IMR-90 (cell line): Measurements from ENCODE around the gene PDE4B. TPM values are rescaled to one million over a fixed set of nuclear protein-coding genes. Genes with fewer than 3 reads are reported as not detected.

Source experiments
- ATAC-seq: fragments of 200-7000 bp; cut with Tn5 transposase; 2 replicates; pipeline ENCODE4 v1.9.1; 2020; ENCODE audit warnings: low read depth, mild to moderate bottlenecking, moderate library complexity
- BruUV-seq: library from RNA; stranded (reverse); fragments of 400-500 nt; replicated peaks from 2 replicates; lab custom pipeline; 2021; lab: Mats Ljungman, UMichigan
- CTCF ChIA-PET: fragments of 300-600 bp; formaldehyde crosslinking; extraction: SDS; loops from one replicate; lab custom pipeline; 2021; ENCODE audit warnings: antibody characterized with exemption; lab: Yijun Ruan, JAX
- POLR2A ChIA-PET: fragments of 300-600 bp; sonication (Branson Sonifier 250); formaldehyde crosslinking; loops from one replicate; lab custom pipeline; 2022; ENCODE audit warnings: antibody characterized with exemption; ENCODE audit not compliant: unreplicated experiment; lab: Charles Lee
- DNase-seq: peaks from one replicate; pipeline ENCODE4 v3.0.0; 2013
- H2AFZ ChIP-seq: replicated peaks from 2 replicates; pipeline ENCODE3; 2013; ENCODE audit warnings: low read length, mild to moderate bottlenecking; ENCODE audit not compliant: poor library complexity
- H2AK5ac ChIP-seq: 2 replicates; pipeline ENCODE4 v1.6.1; 2013; ENCODE audit warnings: low read depth, low read length, inconsistent platforms
- H2AK9ac ChIP-seq: replicated peaks from 2 replicates; pipeline ENCODE3; 2013; ENCODE audit warnings: mild to moderate bottlenecking, low read depth, low read length, moderate library complexity; ENCODE audit not compliant: poor library complexity
- H2BK120ac ChIP-seq: 2 replicates; pipeline ENCODE4 v1.6.1; 2013; ENCODE audit warnings: low read depth, low read length, inconsistent platforms
- H2BK15ac ChIP-seq: 3 replicates; pipeline ENCODE4 v1.6.1; 2013; ENCODE audit warnings: low read depth, low read length, inconsistent platforms
- H2BK20ac ChIP-seq: 2 replicates; pipeline ENCODE4 v1.6.1; 2013; ENCODE audit warnings: low read depth, mild to moderate bottlenecking, inconsistent platforms, low read length, moderate library complexity
- H2BK5ac ChIP-seq: 2 replicates; pipeline ENCODE4 v1.6.1; 2013; ENCODE audit warnings: mild to moderate bottlenecking, low read depth, low read length, inconsistent platforms; ENCODE audit not compliant: poor library complexity, severe bottlenecking
- H3K14ac ChIP-seq: replicated peaks from 2 replicates; pipeline ENCODE4 v1.6.1; 2013; ENCODE audit warnings: low read depth, low read length, inconsistent platforms
- H3K18ac ChIP-seq: 2 replicates; pipeline ENCODE4 v1.6.1; 2013; ENCODE audit warnings: low read depth, low read length, control low read depth
- H3K23ac ChIP-seq: 2 replicates; pipeline ENCODE4 v1.6.1; 2013; ENCODE audit warnings: low read depth, low read length, inconsistent platforms
- H3K27ac ChIP-seq: 2 replicates; pipeline ENCODE4 v1.5.1; 2013; ENCODE audit warnings: mild to moderate bottlenecking, control low read depth, low read length; ENCODE audit not compliant: insufficient read depth
- H3K27me3 ChIP-seq: 2 replicates; pipeline ENCODE4 v1.6.1; 2013; ENCODE audit warnings: low read length; ENCODE audit not compliant: control insufficient read depth, insufficient read depth
- H3K36me3 ChIP-seq: 2 replicates; pipeline ENCODE4 v1.6.1; 2013; ENCODE audit warnings: low read length, mixed read lengths; ENCODE audit not compliant: control insufficient read depth, insufficient read depth
- H3K4ac ChIP-seq: 2 replicates; pipeline ENCODE4 v1.6.1; 2013; ENCODE audit warnings: low read depth, low read length, inconsistent platforms
- H3K4me1 ChIP-seq: 2 replicates; pipeline ENCODE4 v1.6.1; 2013; ENCODE audit warnings: low read length, mixed read lengths; ENCODE audit not compliant: control insufficient read depth, insufficient read depth
- H3K4me2 ChIP-seq: 2 replicates; pipeline ENCODE4 v1.6.1; 2013; ENCODE audit warnings: low read depth, mild to moderate bottlenecking, control low read depth, low read length, moderate library complexity
- H3K4me3 ChIP-seq: 2 replicates; pipeline ENCODE4 v1.5.1; 2013; ENCODE audit warnings: low read depth, mild to moderate bottlenecking, control low read depth, low read length, moderate library complexity; ENCODE audit not compliant: insufficient read depth
- H3K56ac ChIP-seq: 2 replicates; pipeline ENCODE4 v1.6.1; 2013; ENCODE audit warnings: low read length, inconsistent platforms; ENCODE audit not compliant: insufficient read depth; ENCODE audit errors: extremely low read depth
- H3K79me1 ChIP-seq, 2 experiments: 2 replicates each; pipeline ENCODE4 v1.6.1; 2013; ENCODE audit warnings: low read length in 2 of 2, inconsistent platforms in 1 of 2, low read depth in 1 of 2
- H3K9ac ChIP-seq: 2 replicates; pipeline ENCODE4 v1.6.1; 2013; ENCODE audit warnings: low read depth, low read length, control low read depth
- H3K9me1 ChIP-seq: 2 replicates; pipeline ENCODE4 v1.6.1; 2013; ENCODE audit warnings: low read length, inconsistent platforms; ENCODE audit not compliant: insufficient read depth
- H3K9me3 ChIP-seq: 2 replicates; pipeline ENCODE4 v1.6.1; 2013; ENCODE audit warnings: low read length; ENCODE audit not compliant: control insufficient read depth, insufficient read depth
- H4K20me1 ChIP-seq: 2 replicates; pipeline ENCODE4 v1.6.1; 2013; ENCODE audit warnings: low read length, inconsistent platforms; ENCODE audit not compliant: insufficient read depth
- H4K5ac ChIP-seq: 2 replicates; pipeline ENCODE4 v1.6.1; 2013; ENCODE audit warnings: mild to moderate bottlenecking, low read depth, low read length, control low read depth
- H4K8ac ChIP-seq, 2 experiments: 2 replicates each; pipeline ENCODE4 v1.6.1; 2013; ENCODE audit warnings: low read depth in 2 of 2, low read length in 2 of 2, control low read depth in 1 of 2, inconsistent platforms in 1 of 2
- H4K91ac ChIP-seq: 2 replicates; pipeline ENCODE4 v1.6.1; 2013; ENCODE audit warnings: low read depth, low read length, inconsistent platforms; ENCODE audit not compliant: insufficient read depth
- CEBPB ChIP-seq: IDR thresholded peaks from 2 replicates; pipeline ENCODE4 v1.6.1; 2012; ENCODE audit warnings: low read depth, low read length, improper control_type of control experiment
- NFE2L2 ChIP-seq: fragments of 150-350 bp; IDR thresholded peaks from 2 replicates; pipeline ENCODE4 v1.6.1; 2016; ENCODE audit warnings: low read depth, mild to moderate bottlenecking, low read length
- RAD21 ChIP-seq: IDR thresholded peaks from 2 replicates; pipeline ENCODE4 v1.6.1; 2012; ENCODE audit warnings: low read length, improper control_type of control experiment
- RCOR1 ChIP-seq: IDR thresholded peaks from 2 replicates; pipeline ENCODE4 v1.6.1; 2012; ENCODE audit warnings: mild to moderate bottlenecking, low read length, improper control_type of control experiment; ENCODE audit not compliant: insufficient replicate concordance
- WGBS, 2 experiments: methylation state at CpG; one replicate each; pipeline versions ENCODE4 v1.1.5 to v1.1.7; 2013; ENCODE audit warnings: missing lambda C conversion rate in 2 of 2; ENCODE audit not compliant: insufficient read length in 1 of 2; ENCODE audit errors: extremely low coverage in 2 of 2; 5-methylcytosine and 5-hydroxymethylcytosine counted together
- dilution Hi-C: fragments of 300-500 bp; cut with HindIII; formaldehyde crosslinking; loops from one replicate; pipeline ENCODE4 v1.14.3; 2018; ENCODE audit warnings: low sequenced_read_pairs; ENCODE audit not compliant: unreplicated experiment
- in situ Hi-C: fragments of 300-500 bp; cut with MboI; formaldehyde crosslinking; loops from 3 replicates; pipeline ENCODE4 v1.14.3; 2019; ENCODE audit warnings: low sequenced_read_pairs, inconsistent platforms, mixed read lengths
- intact Hi-C: fragments of 100-400 bp; cut with micrococcal nuclease; formaldehyde crosslinking; loops from 2 replicates; pipeline ENCODE4 v1.10.0; 2022
- polyA plus RNA-seq, 3 experiments: library from polyadenylated mRNA; depleted of rRNA; stranded (reverse); fragments of >200 nt; gene quantifications; 2 replicates each; pipeline ENCODE4 v1.2.3, GENCODE V29; 2012; ENCODE audit warnings: low replicate concordance in 1 of 3
- total RNA-seq: library from RNA; depleted of rRNA; stranded (reverse); fragments of >200 nt; gene quantifications from 2 replicates; pipeline ENCODE4 v1.2.3, GENCODE V29; 2012

Gene PDE4B
- total and polyA plus RNA-seq, 2 of the 4 experiments (the other 2 are of a cell fraction), result 5.8 to 21.3 TPM

GRCh38 chr1:66381621-66382275, 589.1 kb downstream of the PDE4B start:
- Histone ChIP-seq H3K23ac (no peak overlapping the region), H2BK20ac (no peak overlapping the region), H3K14ac (no peak overlapping the region), H3K9me1 (no peaks in the 10 kb centered on the region), H2BK15ac (no peak overlapping the region), H3K4me3 (no peak overlapping the region), H3K9ac (no peak overlapping the region), H2AFZ (no peak overlapping the region), H3K4me2 (no peak overlapping the region), H2BK5ac (no peak overlapping the region), H3K27me3 (no peaks in the 10 kb centered on the region), H3K4me1 (0 out of 2 replicates have a peak, but pooled peaks cover 2% of the 10 kb centered on the region), H3K9me3 (peaks cover 5% of the 10 kb centered on the region; the same call in 1 of the 2 replicates), H3K56ac (no peak overlapping the region), H4K5ac (no peak overlapping the region), H2AK5ac (peak overlapping the region; percentile 39; the same call in 1 of the 2 replicates), H3K79me1 (no peaks in the 10 kb centered on the region), H4K91ac (no peak overlapping the region), H4K20me1 (no peaks in the 10 kb centered on the region), H2BK120ac (no peak overlapping the region), H4K8ac (no peak overlapping the region), H3K36me3 (no peaks in the 10 kb centered on the region), H3K4ac (no peak overlapping the region), H2AK9ac (no peak overlapping the region), H3K18ac (no peak overlapping the region), H3K27ac (no peak overlapping the region)
- BruUV-seq, result no TSS peak
- dilution Hi-C loops, result no loop called here
- intact Hi-C loops, result no loop called here
- ChIA-PET POLR2A (no interaction called here), CTCF (interaction anchor here (1.2 kb wide), 1 partner anchor 10 kb away, joined by 3 read pairs; no protein-coding TSS in a partner anchor)
- ATAC-seq, result no peak
- TF ChIP-seq RCOR1 (no peak), CEBPB (no peak), NFE2L2 (no peak), RAD21 (no peak)
- no peak for DNase-seq
- WGBS, 2 experiments, result 40% methylated on average over 1 of the region's 9 CpGs; no CpG with 5 or more reads in 1 of the 2 experiments
- in situ Hi-C loops, result no loop called here
